Right hindlimb (tissue), 1 donor: Measurements from ENCODE around the gene TPST2.

ENCODE experiments used
- DNase-seq: peaks from one replicate; pipeline ENCODE4 v3.0.0-alpha.2; 2018

The TPST2 gene

GRCh38 chr22:26553056-26553752, 36.7 kb downstream of the TPST2 start:
- no peak for DNase-seq

GRCh38 chr22:26552466-26552865, 37.5 kb downstream of the TPST2 start:
- no peak for DNase-seq

GRCh38 chr22:26551568-26551967, 38.4 kb downstream of the TPST2 start:
- DNase-seq: no peak

- DNase-seq: peak; percentile 46
Observed at GRCh38 chr22:26550498-26551033, 39.4 kb downstream of the TPST2 start.

- DNase-seq: no peak
Observed at GRCh38 chr22:26549902-26550497, 39.9 kb downstream of the TPST2 start.

GRCh38 chr22:26548984-26549383, 40.9 kb downstream of the TPST2 start:
- DNase-seq: no peak

- no peak for DNase-seq
Observed at GRCh38 chr22:26548303-26548702, 41.6 kb downstream of the TPST2 start.

GRCh38 chr22:26547837-26548236, 42.1 kb downstream of the TPST2 start:
- DNase-seq: no peak

GRCh38 chr22:26547426-26547825, 42.5 kb downstream of the TPST2 start:
- DNase-seq: no peak

- no peak for DNase-seq
Observed at GRCh38 chr22:26546282-26546681, 43.6 kb downstream of the TPST2 start.

- no peak for DNase-seq
Observed at GRCh38 chr22:26545827-26546226, 44.1 kb downstream of the TPST2 start.

- DNase-seq: no peak
Observed at GRCh38 chr22:26545385-26545784, 44.5 kb downstream of the TPST2 start.

GRCh38 chr22:26544489-26544888, 45.4 kb downstream of the TPST2 start:
- DNase-seq: no peak

GRCh38 chr22:26542831-26543230, 47.1 kb downstream of the TPST2 start:
- no peak for DNase-seq

GRCh38 chr22:26541167-26541819, 48.6 kb downstream of the TPST2 start:
- DNase-seq: no peak

- DNase-seq: no peak
Observed at GRCh38 chr22:26540119-26540518, 49.8 kb downstream of the TPST2 start.

GRCh38 chr22:26536762-26537134, 53.2 kb downstream of the TPST2 start:
- DNase-seq: no peak

- no peak for DNase-seq
Observed at GRCh38 chr22:26536056-26536761, 53.7 kb downstream of the TPST2 start.

- no peak for DNase-seq
Observed at GRCh38 chr22:26535603-26535908, 54.4 kb downstream of the TPST2 start.

GRCh38 chr22:26534874-26535602, 54.9 kb downstream of the TPST2 start:
- DNase-seq: no peak

- no peak for DNase-seq
Observed at GRCh38 chr22:26534171-26534855, 55.6 kb downstream of the TPST2 start.

- no peak for DNase-seq
Observed at GRCh38 chr22:26529345-26529744, 60.6 kb downstream of the TPST2 start.
